GM12872 (cell line): ENCODE measurements around the gene OSM.

Experiments
- TF ChIP-seq, protein P1 (sequence below): IDR thresholded peaks from 3 replicates; pipeline ENCODE4 v1.5.1; 2011; ENCODE audit warnings: low read depth, mild to moderate bottlenecking, low read length, moderate library complexity; ENCODE audit not compliant: insufficient read depth

OSM gene

GRCh38 chr22:30280505-30280904, 13.9 kb upstream of the OSM start:
- TF ChIP-seq, protein P1, sequence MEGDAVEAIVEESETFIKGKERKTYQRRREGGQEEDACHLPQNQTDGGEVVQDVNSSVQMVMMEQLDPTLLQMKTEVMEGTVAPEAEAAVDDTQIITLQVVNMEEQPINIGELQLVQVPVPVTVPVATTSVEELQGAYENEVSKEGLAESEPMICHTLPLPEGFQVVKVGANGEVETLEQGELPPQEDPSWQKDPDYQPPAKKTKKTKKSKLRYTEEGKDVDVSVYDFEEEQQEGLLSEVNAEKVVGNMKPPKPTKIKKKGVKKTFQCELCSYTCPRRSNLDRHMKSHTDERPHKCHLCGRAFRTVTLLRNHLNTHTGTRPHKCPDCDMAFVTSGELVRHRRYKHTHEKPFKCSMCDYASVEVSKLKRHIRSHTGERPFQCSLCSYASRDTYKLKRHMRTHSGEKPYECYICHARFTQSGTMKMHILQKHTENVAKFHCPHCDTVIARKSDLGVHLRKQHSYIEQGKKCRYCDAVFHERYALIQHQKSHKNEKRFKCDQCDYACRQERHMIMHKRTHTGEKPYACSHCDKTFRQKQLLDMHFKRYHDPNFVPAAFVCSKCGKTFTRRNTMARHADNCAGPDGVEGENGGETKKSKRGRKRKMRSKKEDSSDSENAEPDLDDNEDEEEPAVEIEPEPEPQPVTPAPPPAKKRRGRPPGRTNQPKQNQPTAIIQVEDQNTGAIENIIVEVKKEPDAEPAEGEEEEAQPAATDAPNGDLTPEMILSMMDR = no peak

- TF ChIP-seq, protein P1 = no peak
Measured at GRCh38 chr22:30279932-30280331, 13.3 kb upstream of the OSM start.

DNA sequence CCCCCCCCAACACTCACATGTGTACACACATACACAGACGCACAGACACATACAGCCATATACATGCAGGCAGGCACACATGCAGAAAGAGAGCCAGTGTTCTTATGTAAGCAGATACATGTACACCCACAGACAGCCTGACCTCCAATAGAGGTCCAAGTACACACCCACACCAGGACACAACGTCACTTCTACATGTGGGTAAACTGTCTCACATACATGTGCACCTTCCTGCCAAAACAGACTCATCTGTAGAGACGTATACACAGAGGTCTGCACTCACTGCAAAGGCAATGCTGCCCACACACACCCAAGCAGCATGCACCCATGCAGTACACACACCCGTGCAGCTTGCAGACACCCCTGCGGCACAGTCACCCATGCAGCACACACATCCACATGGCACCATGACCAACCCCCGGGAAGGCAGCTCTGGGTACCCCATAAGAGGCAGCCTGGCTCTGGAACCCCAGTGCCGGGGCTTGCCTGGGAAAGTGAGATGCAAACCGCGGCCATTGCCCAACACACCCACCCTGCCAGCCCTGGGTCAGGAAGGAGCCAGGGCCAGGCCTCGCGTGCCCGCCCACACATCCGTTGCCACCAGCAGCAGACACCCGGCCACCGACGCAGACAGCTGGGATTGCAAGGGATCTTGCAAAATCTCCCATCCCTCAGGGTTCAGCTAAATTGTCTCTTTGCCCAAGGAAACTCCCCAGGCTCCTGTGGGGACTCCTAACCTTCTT, 12.6 kb upstream of the OSM start:
- TF ChIP-seq, protein P1 = no peak

DNA sequence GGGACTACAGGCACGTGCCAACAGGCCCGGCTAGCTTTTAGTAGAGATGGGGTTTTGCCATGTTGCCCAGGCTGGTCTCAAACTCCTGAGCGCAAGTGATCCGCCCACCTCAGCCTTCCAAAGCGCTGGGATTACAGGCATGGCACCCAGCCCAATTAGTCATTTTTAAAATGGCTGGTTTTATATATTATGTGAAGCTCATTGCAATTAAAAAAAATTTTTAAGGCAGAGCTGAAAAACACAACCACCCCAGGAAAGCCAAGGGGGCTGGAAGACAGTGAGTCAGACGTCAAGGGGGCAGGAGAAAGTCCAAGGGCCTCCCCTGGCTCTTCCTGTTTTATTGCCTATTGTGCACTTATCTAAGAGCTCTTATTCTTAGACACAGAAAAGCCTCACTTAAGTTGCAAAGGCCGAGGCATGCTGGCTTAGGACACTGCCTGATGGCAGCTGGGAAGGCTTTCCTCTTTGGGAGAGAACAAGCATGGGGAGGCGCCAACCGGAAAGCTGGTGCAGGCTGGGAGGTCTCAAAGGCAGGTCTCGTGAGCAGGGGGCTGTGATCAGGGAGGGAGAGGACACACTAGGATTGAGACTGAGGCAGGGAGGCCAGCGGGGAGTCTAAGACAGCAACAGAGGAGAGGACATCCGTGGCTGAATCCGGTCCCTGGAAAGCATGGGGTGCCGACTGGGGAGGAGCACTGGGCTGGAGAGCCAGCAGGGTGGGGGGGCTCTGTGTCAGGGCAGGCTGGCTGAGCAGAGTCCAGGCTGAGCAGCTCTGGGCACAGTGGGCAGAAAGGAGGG, 11.1 kb upstream of the OSM start:
- TF ChIP-seq, protein P1 = no peak

DNA sequence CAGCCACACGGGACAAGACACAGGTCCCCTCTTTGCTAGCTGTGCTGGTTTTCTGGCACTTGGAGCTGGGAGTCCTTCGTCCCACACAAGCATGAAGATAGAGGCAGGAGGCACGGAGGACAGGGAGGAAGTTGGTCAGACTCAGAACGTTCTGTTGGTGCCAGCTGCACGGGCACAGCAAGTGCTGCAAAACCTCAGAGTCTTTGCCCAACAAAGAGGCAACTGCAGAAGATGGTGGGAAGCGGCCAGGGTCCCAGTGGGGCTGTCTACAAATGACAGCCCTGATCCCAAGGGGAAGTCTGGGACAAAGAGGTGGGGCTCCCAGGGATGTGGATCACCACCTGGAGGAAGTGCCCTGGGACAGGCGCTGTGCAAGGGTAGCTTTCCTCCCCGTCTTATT, 9.4 kb upstream of the OSM start:
- TF ChIP-seq, protein P1 = no peak

DNA sequence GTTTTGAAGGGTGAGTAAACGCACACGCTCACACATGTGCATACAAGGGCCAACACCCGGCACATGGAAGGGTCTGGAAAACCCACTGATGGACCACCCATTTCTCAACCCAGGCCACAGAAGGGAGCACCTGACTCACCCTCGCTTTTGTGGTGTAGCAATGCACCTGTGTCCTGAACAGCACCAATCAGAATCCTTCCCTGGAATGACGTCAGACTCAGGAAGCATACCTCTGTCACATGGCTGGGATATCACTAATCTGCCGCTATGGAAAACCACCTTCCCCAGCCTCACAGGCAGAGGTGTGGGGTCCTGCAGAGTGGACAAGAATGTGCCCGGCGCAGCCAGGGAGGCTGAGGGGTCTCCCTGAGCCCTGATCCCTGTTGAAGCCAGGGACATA, 9.0 kb upstream of the OSM start:
- TF ChIP-seq, protein P1 = no peak

GRCh38 chr22:30274437-30274812, 7.8 kb upstream of the OSM start:
- TF ChIP-seq, protein P1 = no peak
